Heart right ventricle (tissue), 16 donors: ENCODE results near the gene OTX1. TPM values are rescaled to one million over a fixed set of nuclear protein-coding genes. Genes with fewer than 3 reads are reported as not detected.

Experiments
- ATAC-seq, 8 donors: fragments of 200-7000 bp; cut with Tn5 transposase; one replicate each; pipeline ENCODE4 v1.9.1; 2020; ENCODE audit warnings: mild to moderate bottlenecking in 8 of 8, moderate library complexity in 8 of 8, moderate number of reproducible peaks in 1 of 8
- DNase-seq, 2 donors: peaks; one replicate each; pipeline ENCODE4 v3.0.0-alpha.2; 2020
- H3K27ac ChIP-seq, 10 donors: fragments of 200-600 bp; sonication (generic) in 2 of 10; one replicate each; pipeline versions ENCODE4 v1.5.0 to v1.8.0; 2020 to 2022; ENCODE audit warnings: mild to moderate bottlenecking in 3 of 10
- H3K27me3 ChIP-seq, 7 donors: fragments of 200-600 bp; one replicate each; pipeline ENCODE4 v1.8.0; 2021 to 2022; ENCODE audit warnings: mild to moderate bottlenecking in 2 of 7
- H3K36me3 ChIP-seq, 9 donors: fragments of 200-600 bp; sonication (generic) in 1 of 9; one replicate each; pipeline versions ENCODE4 v1.5.0 to v1.8.0; 2020 to 2022; ENCODE audit warnings: mild to moderate bottlenecking in 2 of 9
- H3K4me1 ChIP-seq, 9 donors: fragments of 200-600 bp; sonication (generic) in 1 of 9; one replicate each; pipeline versions ENCODE4 v1.5.0 to v1.8.0; 2020 to 2022; ENCODE audit warnings: mild to moderate bottlenecking in 4 of 9
- H3K4me3 ChIP-seq, 10 donors: fragments of 200-600 bp; sonication (generic) in 2 of 10; one replicate each; pipeline versions ENCODE4 v1.5.0 to v1.8.0; 2020 to 2022; ENCODE audit warnings: mild to moderate bottlenecking in 7 of 10, moderate library complexity in 2 of 10
- H3K9me3 ChIP-seq, 11 donors: fragments of 200-600 bp in 10 of 11; sonication (generic) in 2 of 11; one replicate each; pipeline versions ENCODE4 v1.5.0 to v1.8.0; 2013 to 2022; ENCODE audit warnings: mild to moderate bottlenecking in 2 of 11, control low read depth in 1 of 11, moderate library complexity in 1 of 11
- WGBS, 2 donors: extraction: QIAGEN DNeasy Blood & Tissue Kit; methylation state at CpG; one replicate each; pipeline ENCODE4 v1.1.7; 2013; ENCODE audit warnings: inconsistent platforms in 1 of 2; 5-methylcytosine and 5-hydroxymethylcytosine counted together
- intact Hi-C, 10 donors: fragments of 100-400 bp; cut with DNase I; formaldehyde crosslinking; loops; one replicate each; pipeline versions ENCODE4 v1.11.1 to v1.14.2; 2022
- polyA plus RNA-seq, 2 donors: library from polyadenylated mRNA; stranded (reverse); fragments of 200-250 nt; gene quantifications; one replicate each; pipeline ENCODE4 v1.2.3, GENCODE V29; 2013
- total RNA-seq, 10 donors: library from RNA; stranded (reverse); fragmentation: NEBNext Ultra II Directional in 3 of 10; extraction: Animal tissue kit (Norgen Biotek cat#: 25700) in 3 of 10; gene quantifications; one replicate each; pipeline versions ENCODE4 v1.2.1 to v1.2.4, GENCODE V29; 2021 to 2023
- TF ChIP-seq, protein P1 (sequence below), 9 donors: fragments of 200-600 bp; sonication (generic) in 2 of 9; IDR thresholded peaks; one replicate each; pipeline versions ENCODE4 v1.5.0 to v1.8.0; 2021 to 2022; ENCODE audit warnings: antibody characterized with exemption in 9 of 9, mild to moderate bottlenecking in 5 of 9, moderate library complexity in 1 of 9
- donor health status: Arrhythmogenic right ventricular cardiomyopathy.
- donor health status: ischemic (EF 13 %, LVEDD 7.1; RV severe dilation, severe dysfunction).
- donor health status: healthy with polysubstance abuse.
- donor health status: DM: no; HTN: yes; CAD: no.
- donor health status: DM: no; HTN: no; CAD: no.
- donor health status: ischemic (EF 25% LVEDD 6.9; RV normal size, moderate dysfunction).
- donor health status: ischemic (EF 25% LVEDD 5.7; RV mildly dilated, moderate dysfunction).
- donor health status: healthy.
- donor health status: DM: yes; HTN: yes; CAD: no.
- donor health status: Ischemic cardiomyopathy.
- donor health status: ischemic (EF 35%, LVEDD 5.7; RV mildly dilated, moderate dysfunction).
- donor health status: nonischemic (EF 11% LVEDD 7.7; RV severe dilation, severe dysfunction).
- donor health status: DM: yes; HTN: yes; CAD: no.
- donor health status: PGD.
- donor health status: ischemic (EF 29% LVEDD 5.4; RV normal size, mild dysfunction).
- donor health status: nonischemic (EF 23%, LVEDD 6.1; RV moderate dilation, normal function).

Gene OTX1
- total and polyA plus RNA-seq, 12 donors, result not detected

- Histone ChIP-seq H3K36me3 (peaks cover 0 to 22% (median 0%) of the 10 kb centered on the region in 9 donors), H3K9me3 (no peaks in the 10 kb centered on the region), H3K4me3 (no peak overlapping the region), H3K27me3 (peaks cover 15 to 89% (median 71%) of the 10 kb centered on the region in 7 donors), H3K4me1 (peaks cover 4 to 29% (median 27%) of the 10 kb centered on the region in 9 donors), H3K27ac (no peak overlapping the region)
- ATAC-seq, result no peak
- intact Hi-C loops, result no loop called here
- WGBS, 2 donors, result 96% methylated on average over 36 of the region's 36 CpGs
- TF ChIP-seq, protein P1, sequence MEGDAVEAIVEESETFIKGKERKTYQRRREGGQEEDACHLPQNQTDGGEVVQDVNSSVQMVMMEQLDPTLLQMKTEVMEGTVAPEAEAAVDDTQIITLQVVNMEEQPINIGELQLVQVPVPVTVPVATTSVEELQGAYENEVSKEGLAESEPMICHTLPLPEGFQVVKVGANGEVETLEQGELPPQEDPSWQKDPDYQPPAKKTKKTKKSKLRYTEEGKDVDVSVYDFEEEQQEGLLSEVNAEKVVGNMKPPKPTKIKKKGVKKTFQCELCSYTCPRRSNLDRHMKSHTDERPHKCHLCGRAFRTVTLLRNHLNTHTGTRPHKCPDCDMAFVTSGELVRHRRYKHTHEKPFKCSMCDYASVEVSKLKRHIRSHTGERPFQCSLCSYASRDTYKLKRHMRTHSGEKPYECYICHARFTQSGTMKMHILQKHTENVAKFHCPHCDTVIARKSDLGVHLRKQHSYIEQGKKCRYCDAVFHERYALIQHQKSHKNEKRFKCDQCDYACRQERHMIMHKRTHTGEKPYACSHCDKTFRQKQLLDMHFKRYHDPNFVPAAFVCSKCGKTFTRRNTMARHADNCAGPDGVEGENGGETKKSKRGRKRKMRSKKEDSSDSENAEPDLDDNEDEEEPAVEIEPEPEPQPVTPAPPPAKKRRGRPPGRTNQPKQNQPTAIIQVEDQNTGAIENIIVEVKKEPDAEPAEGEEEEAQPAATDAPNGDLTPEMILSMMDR (IDR thresholded peaks at IDR 0.05), result no peak
- no peak for DNase-seq
These were observed 6.0 kb upstream of the OTX1 start for GRCh38 chr2:63044362-63045327.

DNA sequence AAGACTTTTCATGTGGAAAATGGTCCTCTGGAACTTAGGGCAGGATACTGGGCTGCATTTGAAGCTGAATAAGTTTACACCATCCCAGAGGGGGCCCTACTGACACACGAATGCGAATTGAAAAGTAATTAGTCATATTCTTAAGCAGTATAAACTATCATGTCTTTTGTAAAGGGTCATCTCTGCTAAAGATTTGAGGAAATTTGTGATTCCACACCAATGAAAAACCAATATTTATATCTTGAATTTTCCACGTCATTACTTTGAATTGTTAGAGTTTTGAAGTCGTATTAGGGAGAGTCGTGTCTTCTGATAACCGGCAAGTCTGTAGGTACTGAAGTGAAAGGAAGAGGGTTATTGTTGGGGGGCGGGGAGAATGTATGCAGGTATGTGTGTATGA lies 4.1 kb upstream of the OTX1 start:
- Histone ChIP-seq H3K9me3 (no peaks in the 10 kb centered on the region), H3K4me1 (peaks cover 11 to 48% (median 45%) of the 10 kb centered on the region in 9 donors), H3K27me3 (peaks cover 29 to 100% (median 86%) of the 10 kb centered on the region in 7 donors), H3K36me3 (peaks cover 0 to 15% (median 0%) of the 10 kb centered on the region in 9 donors), H3K27ac (no peak overlapping the region), H3K4me3 (no peak overlapping the region)
- WGBS, 2 donors, result 98% methylated on average over 7 of the region's 7 CpGs
- TF ChIP-seq, protein P1 (IDR thresholded peaks at IDR 0.05), result no peak
- intact Hi-C loops, result no loop called here
- DNase-seq (no peak), ATAC-seq (no peak)

- TF ChIP-seq, protein P1 (IDR thresholded peaks at IDR 0.05), result no peak
- H3K27ac ChIP-seq, result no peak overlapping the region
- no peak for DNase-seq
- no peak for ATAC-seq
- intact Hi-C loops, result no loop called here
- no peaks in the 10 kb centered on the region for H3K9me3 ChIP-seq
- peaks cover 11 to 50% (median 45%) of the 10 kb centered on the region in 9 donors for H3K4me1 ChIP-seq
- peaks cover 33 to 100% (median 88%) of the 10 kb centered on the region in 7 donors for H3K27me3 ChIP-seq
- H3K4me3 ChIP-seq, result peak overlapping the region in 2 of 10 donors; percentile 24 to 35
- peaks cover 0 to 15% (median 0%) of the 10 kb centered on the region in 9 donors for H3K36me3 ChIP-seq
- WGBS, 2 donors, result 63 to 72% methylated on average over 8 of the region's 8 CpGs
These were observed 3.7 kb upstream of the OTX1 start for GRCh38 chr2:63046961-63047320.

DNA sequence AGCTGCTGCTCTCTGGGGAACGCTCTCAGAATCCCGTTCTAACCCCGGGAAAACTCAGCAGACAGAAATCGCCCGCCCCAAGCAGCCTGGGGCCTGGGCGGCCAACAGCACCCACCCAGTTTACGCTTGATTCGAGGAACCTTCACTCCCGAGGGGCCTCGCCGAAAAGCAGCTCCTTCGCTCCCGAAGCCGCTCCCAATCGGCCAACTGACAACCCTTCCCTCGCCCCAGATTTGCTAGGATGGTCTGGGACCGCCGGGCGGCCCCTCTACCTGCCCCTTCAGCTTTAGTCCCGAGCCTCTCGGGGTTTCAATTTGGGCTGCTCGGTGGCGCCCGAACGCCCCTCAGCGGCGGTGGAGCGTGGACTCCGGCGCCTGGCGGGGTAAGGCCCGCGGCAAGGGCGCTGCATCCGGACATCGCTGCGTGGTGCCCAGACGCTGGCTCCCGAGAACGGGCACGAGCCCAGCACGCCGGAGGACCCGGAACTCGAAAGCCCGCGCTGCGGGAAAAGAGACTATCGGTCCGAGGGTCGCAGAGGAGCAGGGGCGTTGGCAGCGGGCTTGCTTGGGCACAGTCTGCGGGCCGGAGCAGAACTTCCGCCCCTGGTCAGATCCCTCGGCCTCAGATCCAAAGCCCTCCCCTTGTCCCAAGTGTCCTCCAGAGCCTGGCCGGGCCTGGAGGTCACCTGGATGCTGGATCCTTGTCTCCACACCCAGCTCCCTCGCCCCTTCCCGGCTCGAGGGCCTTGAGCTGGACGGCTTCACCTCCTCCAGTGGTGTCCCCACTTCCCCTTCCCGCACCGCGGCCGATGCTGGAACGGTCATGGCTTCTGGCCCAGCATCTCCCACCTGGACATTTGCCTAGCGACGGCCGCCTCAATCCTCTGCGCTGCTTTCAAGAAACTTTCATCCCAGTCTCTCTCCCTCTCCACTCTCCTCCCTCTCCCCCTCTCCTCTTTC lies 3.0 kb upstream of the OTX1 start:
- Histone ChIP-seq H3K27me3 (peaks cover 34 to 100% (median 94%) of the 10 kb centered on the region in 7 donors), H3K27ac (no peak overlapping the region), H3K4me3 (peak overlapping the region in 7 of 10 donors; percentile 2 to 38 (median 29)), H3K36me3 (peaks cover 0 to 15% (median 0%) of the 10 kb centered on the region in 9 donors), H3K9me3 (no peaks in the 10 kb centered on the region), H3K4me1 (peaks cover 11 to 50% (median 45%) of the 10 kb centered on the region in 9 donors)
- intact Hi-C loops, result no loop called here
- DNase-seq, result no peak
- ATAC-seq, result peak in 5 of 8 donors; percentile 20 to 51 (median 45)
- WGBS, 2 donors, result 13 to 21% methylated on average over 71 of the region's 71 CpGs
- TF ChIP-seq, protein P1 (IDR thresholded peaks at IDR 0.05), result no peak
